Measurements from ENCODE around the gene ALPK1. TPM values are rescaled to one million over a fixed set of nuclear protein-coding genes. Genes with fewer than 3 reads are reported as not detected.

ALPK1 gene
- polyA plus RNA-seq, 2 of the 4 experiments (the other 2 are of a cell fraction) = 3.5 to 15.9 TPM

GRCh38 chr4:112312610-112313239, 15.6 kb downstream of the ALPK1 start (continued):
- TF ChIP-seq MAZ (IDR thresholded peaks at IDR 0.05; ENCODE audit: borderline replicate concordance, low read depth, low read length) (no peak), POLR2A (IDR thresholded peaks at IDR 0.05; ENCODE audit: low read length) (no peak), HEYL (CRISPR knock-in tag; IDR thresholded peaks at IDR 0.05) (no peak), MAFK (IDR thresholded peaks at IDR 0.05; ENCODE audit: partially characterized antibody) (no peak)

- TF ChIP-seq SREBF2 (IDR thresholded peaks at IDR 0.05) = no peak
- TF ChIP-seq ZSCAN20 (CRISPR knock-in tag; IDR thresholded peaks at IDR 0.05) = no peak
- TF ChIP-seq HMGXB4 (CRISPR knock-in tag; IDR thresholded peaks at IDR 0.05; ENCODE audit: borderline replicate concordance) = no peak
- no peak for TF ChIP-seq GATA3 (IDR thresholded peaks at IDR 0.05; ENCODE audit: borderline replicate concordance)
- no peak for TF ChIP-seq NPAS2 (CRISPR knock-in tag; IDR thresholded peaks at IDR 0.05; ENCODE audit: borderline replicate concordance)
- TF ChIP-seq PHF8 (IDR thresholded peaks at IDR 0.05; ENCODE audit: borderline replicate concordance, low read depth) = no peak
- no peak for TF ChIP-seq RFX5 (IDR thresholded peaks at IDR 0.05)
- no peak for TF ChIP-seq CHD4 (IDR thresholded peaks at IDR 0.05; ENCODE audit: borderline replicate concordance)
- TF ChIP-seq HOXB13 (CRISPR knock-in tag; IDR thresholded peaks at IDR 0.05; ENCODE audit: low read depth) = no peak
- TF ChIP-seq MAFK (IDR thresholded peaks at IDR 0.05; ENCODE audit: partially characterized antibody) = no peak
- TF ChIP-seq E2F6 (IDR thresholded peaks at IDR 0.05; ENCODE audit: borderline replicate concordance, low read depth) = no peak
- TF ChIP-seq CEBPB (IDR thresholded peaks at IDR 0.05) = no peak
- no peak for TF ChIP-seq TP53 (CRISPR knock-in tag; IDR thresholded peaks at IDR 0.05)
- TF ChIP-seq RARB (CRISPR knock-in tag; IDR thresholded peaks at IDR 0.05) = no peak
- TF ChIP-seq CBX8 (IDR thresholded peaks at IDR 0.05) = no peak
- no peak for TF ChIP-seq BCL3 (IDR thresholded peaks at IDR 0.05)
- no peak for ATAC-seq
- no peak overlapping the region for H3K4me3 ChIP-seq
- H3K4me1 ChIP-seq = no peaks in the 10 kb centered on the region
- no peak for DNase-seq (ENCODE audit: low read depth in 1 of 2, low spot score in 1 of 2)
- ChIA-PET POLR2A (no interaction called here), CTCF (no interaction called here)
- no peak for FAIRE-seq
- H3K4me2 ChIP-seq = no peak overlapping the region
- H3K9me3 ChIP-seq = no peaks in the 10 kb centered on the region
- no peak overlapping the region for H3K27ac ChIP-seq
- WGBS (ENCODE audit: missing lambda C conversion rate) = 97% methylated on average over 3 of the region's 3 CpGs
Measured at GRCh38 chr4:112315446-112315845, 18.3 kb downstream of the ALPK1 start.

GRCh38 chr4:112316360-112316759, 19.2 kb downstream of the ALPK1 start:
- H3K27ac ChIP-seq = no peak overlapping the region
- POLR2A ChIA-PET = no interaction called here
- no peak overlapping the region for H3K4me3 ChIP-seq
- H3K4me2 ChIP-seq = no peak overlapping the region
- no peak for TF ChIP-seq RFX5 (IDR thresholded peaks at IDR 0.05)
- no peak for TF ChIP-seq ESRRA (IDR thresholded peaks at IDR 0.05; ENCODE audit: borderline replicate concordance, low read length)
- no peak for TF ChIP-seq JUN (IDR thresholded peaks at IDR 0.05)
- TF ChIP-seq TP53 (CRISPR knock-in tag; IDR thresholded peaks at IDR 0.05) = no peak
- no peak for TF ChIP-seq RNF2 (IDR thresholded peaks at IDR 0.05; ENCODE audit: borderline replicate concordance, low read depth)
- no peak for TF ChIP-seq NR3C1 (IDR thresholded peaks at IDR 0.05)
- TF ChIP-seq RCOR1 (IDR thresholded peaks at IDR 0.05; ENCODE audit: low read depth, low read length) = no peak
- TF ChIP-seq NPAS2 (CRISPR knock-in tag; IDR thresholded peaks at IDR 0.05; ENCODE audit: borderline replicate concordance) = no peak
- WGBS (ENCODE audit: missing lambda C conversion rate) = 92% methylated on average over 2 of the region's 2 CpGs
- no peak for FAIRE-seq
- no peak for ATAC-seq
- H3K9me3 ChIP-seq = no peaks in the 10 kb centered on the region
- CTCF ChIA-PET = no interaction called here
- no peak for DNase-seq (ENCODE audit: low read depth in 1 of 2, low spot score in 1 of 2)
- no peaks in the 10 kb centered on the region for H3K4me1 ChIP-seq

Measured in A549 (cell line).